ENCODE data around the gene KPNA6.

DNA sequence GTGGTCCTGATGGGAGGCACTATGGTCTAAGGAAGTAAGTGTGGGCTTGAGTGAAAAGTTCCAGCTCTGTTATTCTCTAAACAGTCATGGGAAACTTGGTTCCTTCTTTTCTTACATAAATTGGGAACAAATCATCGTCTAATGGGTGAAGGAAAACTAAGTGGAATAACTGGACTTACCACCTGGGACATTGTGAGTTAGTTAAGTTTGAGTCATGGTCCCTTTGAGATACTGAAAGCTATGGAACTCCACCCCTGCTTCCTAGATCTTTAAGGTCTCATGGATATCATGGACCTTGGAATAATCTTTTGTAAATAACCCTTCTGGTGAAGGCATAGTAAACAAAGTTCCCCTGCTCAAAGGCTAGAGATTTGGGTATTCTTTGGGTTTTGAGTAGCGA lies 55.5 kb downstream of the KPNA6 start:
- TF ChIP-seq, protein P1, sequence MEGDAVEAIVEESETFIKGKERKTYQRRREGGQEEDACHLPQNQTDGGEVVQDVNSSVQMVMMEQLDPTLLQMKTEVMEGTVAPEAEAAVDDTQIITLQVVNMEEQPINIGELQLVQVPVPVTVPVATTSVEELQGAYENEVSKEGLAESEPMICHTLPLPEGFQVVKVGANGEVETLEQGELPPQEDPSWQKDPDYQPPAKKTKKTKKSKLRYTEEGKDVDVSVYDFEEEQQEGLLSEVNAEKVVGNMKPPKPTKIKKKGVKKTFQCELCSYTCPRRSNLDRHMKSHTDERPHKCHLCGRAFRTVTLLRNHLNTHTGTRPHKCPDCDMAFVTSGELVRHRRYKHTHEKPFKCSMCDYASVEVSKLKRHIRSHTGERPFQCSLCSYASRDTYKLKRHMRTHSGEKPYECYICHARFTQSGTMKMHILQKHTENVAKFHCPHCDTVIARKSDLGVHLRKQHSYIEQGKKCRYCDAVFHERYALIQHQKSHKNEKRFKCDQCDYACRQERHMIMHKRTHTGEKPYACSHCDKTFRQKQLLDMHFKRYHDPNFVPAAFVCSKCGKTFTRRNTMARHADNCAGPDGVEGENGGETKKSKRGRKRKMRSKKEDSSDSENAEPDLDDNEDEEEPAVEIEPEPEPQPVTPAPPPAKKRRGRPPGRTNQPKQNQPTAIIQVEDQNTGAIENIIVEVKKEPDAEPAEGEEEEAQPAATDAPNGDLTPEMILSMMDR (IDR thresholded peaks at IDR 0.05) = no peak
- no peak for TF ChIP-seq POLR2A (IDR thresholded peaks at IDR 0.05)
